Activated CD4-positive, alpha-beta T cell treated with anti-CD3 and anti-CD28 coated beads, Interleukin-2, amount 50 U/mL, for 1 hour (primary cell): ENCODE results near the gene FBXO2.

Experiments
- DNase-seq: peaks from one replicate; pipeline ENCODE4 v3.0.0-alpha.2; 2020

The FBXO2 gene

GRCh38 chr1:11682287-11682771 is 28.1 kb upstream of the FBXO2 start:
- DNase-seq = no peak

- peak; percentile 89 for DNase-seq
Observed at GRCh38 chr1:11681071-11681771, 27.0 kb upstream of the FBXO2 start, which contains the start of gene MAD2L2. MAD2L2 (minus strand) TSS chr1:11681148; CDS start chr1:11680601, 547 bp downstream.

GRCh38 chr1:11680270-11681070 is 26.2 kb upstream of the FBXO2 start:
- no peak for DNase-seq

GRCh38 chr1:11678442-11678841 is 24.2 kb upstream of the FBXO2 start:
- DNase-seq = no peak

GRCh38 chr1:11676386-11677103 is 22.3 kb upstream of the FBXO2 start:
- no peak for DNase-seq

GRCh38 chr1:11675325-11675724 is 21.1 kb upstream of the FBXO2 start:
- no peak for DNase-seq

GRCh38 chr1:11674488-11674887 is 20.3 kb upstream of the FBXO2 start:
- DNase-seq = no peak

- DNase-seq = no peak
Observed at GRCh38 chr1:11673089-11673769, 19.0 kb upstream of the FBXO2 start.

- DNase-seq = no peak
Observed at GRCh38 chr1:11671544-11672286, 17.5 kb upstream of the FBXO2 start.

- DNase-seq = no peak
Observed at GRCh38 chr1:11671205-11671543, 16.9 kb upstream of the FBXO2 start.

- DNase-seq = no peak
Observed at GRCh38 chr1:11670747-11671146, 16.5 kb upstream of the FBXO2 start.

GRCh38 chr1:11668516-11668915 is 14.3 kb upstream of the FBXO2 start:
- no peak for DNase-seq

GRCh38 chr1:11664336-11665065 is 10.3 kb upstream of the FBXO2 start:
- DNase-seq = peak; percentile 25

- no peak for DNase-seq
Observed at GRCh38 chr1:11661103-11661502, 6.9 kb upstream of the FBXO2 start.

- DNase-seq = no peak
Observed at GRCh38 chr1:11659748-11660147, 5.5 kb upstream of the FBXO2 start.

GRCh38 chr1:11658542-11658941 is 4.3 kb upstream of the FBXO2 start:
- no peak for DNase-seq

- no peak for DNase-seq
Observed at GRCh38 chr1:11657654-11658053, 3.4 kb upstream of the FBXO2 start.

GRCh38 chr1:11654939-11655808 is 945 bp upstream of the FBXO2 start:
- no peak for DNase-seq

- no peak for DNase-seq
Observed at GRCh38 chr1:11653861-11654136, 430 bp downstream of the FBXO2 start.

- no peak for DNase-seq
Observed at GRCh38 chr1:11653101-11653860, 948 bp downstream of the FBXO2 start.
